ENCODE data around the gene PLPPR3. TPM values are rescaled to one million over a fixed set of nuclear protein-coding genes. Genes with fewer than 3 reads are reported as not detected.

PLPPR3 gene
- total and polyA plus RNA-seq, 9 of the 15 experiments (the other 6 are each of a cell fraction or from before 2014, with no cell fraction given) = 0.01 to 48.2 (median 8.6) TPM

DNA sequence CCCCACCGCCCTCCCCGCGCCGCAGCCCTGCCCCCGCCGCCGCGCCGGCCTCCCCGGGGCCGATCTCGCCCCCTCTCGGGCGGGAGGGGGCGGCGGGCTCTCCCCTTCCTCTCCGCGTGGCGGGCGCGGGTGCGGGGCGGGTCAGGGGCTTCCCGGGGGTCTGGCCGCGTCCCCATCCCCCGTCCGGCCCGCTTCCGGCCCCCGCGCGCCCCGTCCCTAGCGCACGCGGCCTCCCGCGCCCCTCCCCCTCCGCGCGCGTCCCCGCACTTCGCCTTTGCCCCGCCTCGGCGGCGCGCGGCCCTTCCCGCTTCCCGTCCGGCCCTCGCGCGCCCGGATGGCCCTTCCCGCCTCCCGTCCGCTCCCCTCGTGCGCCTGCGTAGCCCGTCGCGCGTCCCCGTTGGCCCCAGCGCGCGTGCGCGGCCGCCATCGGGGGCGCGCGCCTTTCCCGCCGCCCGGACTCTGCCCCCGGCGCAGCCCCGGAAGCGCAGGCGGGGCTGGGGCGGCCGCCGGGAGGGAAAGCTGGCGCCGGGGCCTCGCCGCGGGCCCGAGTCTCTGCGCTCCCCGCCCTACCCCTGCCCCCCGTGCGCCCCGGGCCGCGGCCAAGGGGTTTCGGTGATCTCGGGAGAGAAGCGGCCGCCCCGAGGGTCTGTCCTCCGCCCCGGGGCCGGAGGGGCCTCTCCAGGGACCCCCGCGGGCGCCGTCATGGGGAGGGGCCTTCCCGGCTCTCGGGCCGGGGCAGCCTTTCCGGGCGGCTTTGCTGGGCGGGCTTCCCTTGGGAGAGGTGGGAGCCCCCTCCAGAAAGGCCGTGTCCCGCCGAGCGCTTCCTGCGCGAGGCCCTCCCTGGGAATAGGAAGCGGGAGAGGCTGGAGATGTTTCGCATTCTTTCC, 24.0 kb downstream of the PLPPR3 start (continued):
- TF ChIP-seq, protein P1, sequence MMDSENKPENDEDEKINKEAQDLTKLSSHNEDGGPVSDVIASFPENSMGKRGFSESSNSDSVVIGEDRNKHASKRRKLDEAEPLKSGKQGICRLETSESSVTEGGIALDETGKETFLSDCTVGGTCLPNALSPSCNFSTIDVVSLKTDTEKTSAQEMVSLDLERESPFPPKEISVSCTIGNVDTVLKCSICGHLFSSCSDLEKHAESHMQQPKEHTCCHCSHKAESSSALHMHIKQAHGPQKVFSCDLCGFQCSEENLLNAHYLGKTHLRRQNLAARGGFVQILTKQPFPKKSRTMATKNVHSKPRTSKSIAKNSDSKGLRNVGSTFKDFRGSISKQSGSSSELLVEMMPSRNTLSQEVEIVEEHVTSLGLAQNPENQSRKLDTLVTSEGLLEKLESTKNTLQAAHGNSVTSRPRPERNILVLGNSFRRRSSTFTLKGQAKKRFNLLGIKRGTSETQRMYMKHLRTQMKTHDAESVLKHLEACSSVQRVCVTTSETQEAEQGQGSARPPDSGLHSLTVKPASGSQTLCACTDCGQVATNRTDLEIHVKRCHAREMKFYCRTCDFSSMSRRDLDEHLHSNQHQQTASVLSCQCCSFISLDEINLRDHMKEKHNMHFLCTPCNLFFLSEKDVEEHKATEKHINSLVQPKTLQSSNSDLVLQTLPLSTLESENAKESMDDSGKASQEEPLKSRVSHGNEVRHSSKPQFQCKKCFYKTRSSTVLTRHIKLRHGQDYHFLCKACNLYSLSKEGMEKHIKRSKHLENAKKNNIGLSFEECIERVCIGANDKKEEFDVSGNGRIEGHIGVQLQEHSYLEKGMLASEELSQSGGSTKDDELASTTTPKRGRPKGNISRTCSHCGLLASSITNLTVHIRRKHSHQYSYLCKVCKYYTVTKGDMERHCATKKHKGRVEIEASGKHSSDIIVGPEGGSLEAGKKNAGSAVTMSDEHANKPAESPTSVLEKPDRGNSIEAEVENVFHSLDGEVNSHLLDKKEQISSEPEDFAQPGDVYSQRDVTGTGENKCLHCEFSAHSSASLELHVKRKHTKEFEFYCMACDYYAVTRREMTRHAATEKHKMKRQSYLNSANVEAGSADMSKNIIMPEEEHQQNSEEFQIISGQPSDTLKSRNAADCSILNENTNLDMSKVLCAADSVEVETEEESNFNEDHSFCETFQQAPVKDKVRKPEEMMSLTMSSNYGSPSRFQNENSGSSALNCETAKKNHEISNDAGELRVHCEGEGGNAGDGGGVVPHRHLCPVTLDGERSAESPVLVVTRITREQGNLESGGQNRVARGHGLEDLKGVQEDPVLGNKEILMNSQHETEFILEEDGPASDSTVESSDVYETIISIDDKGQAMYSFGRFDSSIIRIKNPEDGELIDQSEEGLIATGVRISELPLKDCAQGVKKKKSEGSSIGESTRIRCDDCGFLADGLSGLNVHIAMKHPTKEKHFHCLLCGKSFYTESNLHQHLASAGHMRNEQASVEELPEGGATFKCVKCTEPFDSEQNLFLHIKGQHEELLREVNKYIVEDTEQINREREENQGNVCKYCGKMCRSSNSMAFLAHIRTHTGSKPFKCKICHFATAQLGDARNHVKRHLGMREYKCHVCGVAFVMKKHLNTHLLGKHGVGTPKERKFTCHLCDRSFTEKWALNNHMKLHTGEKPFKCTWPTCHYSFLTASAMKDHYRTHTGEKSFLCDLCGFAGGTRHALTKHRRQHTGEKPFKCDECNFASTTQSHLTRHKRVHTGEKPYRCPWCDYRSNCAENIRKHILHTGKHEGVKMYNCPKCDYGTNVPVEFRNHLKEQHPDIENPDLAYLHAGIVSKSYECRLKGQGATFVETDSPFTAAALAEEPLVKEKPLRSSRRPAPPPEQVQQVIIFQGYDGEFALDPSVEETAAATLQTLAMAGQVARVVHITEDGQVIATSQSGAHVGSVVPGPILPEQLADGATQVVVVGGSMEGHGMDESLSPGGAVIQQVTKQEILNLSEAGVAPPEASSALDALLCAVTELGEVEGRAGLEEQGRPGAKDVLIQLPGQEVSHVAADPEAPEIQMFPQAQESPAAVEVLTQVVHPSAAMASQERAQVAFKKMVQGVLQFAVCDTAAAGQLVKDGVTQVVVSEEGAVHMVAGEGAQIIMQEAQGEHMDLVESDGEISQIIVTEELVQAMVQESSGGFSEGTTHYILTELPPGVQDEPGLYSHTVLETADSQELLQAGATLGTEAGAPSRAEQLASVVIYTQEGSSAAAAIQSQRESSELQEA (IDR thresholded peaks at IDR 0.05; ENCODE audit: low read depth) = peak; percentile 61; the same call in 1 of the 2 replicates
- TF ChIP-seq FOSL1 (tag; conservative IDR thresholded peaks at IDR 0.05) (peak; percentile 59; the same call in 1 of the 2 replicates), RB1 (IDR thresholded peaks at IDR 0.05; ENCODE audit: low read depth) (peak; percentile 99), SLC30A9 (CRISPR knock-in tag; IDR thresholded peaks at IDR 0.05) (0 out of 2 replicates have a peak, but pooled peaks have one; percentile 55), HNRNPK (IDR thresholded peaks at IDR 0.05; ENCODE audit: low read depth, low read length, poor library complexity, severe bottlenecking) (peak; percentile 61), SPI1 (IDR thresholded peaks at IDR 0.05; ENCODE audit: borderline replicate concordance, low read depth, low read length) (0 out of 2 replicates have a peak, but pooled peaks have one; percentile 33), NCOR1 (IDR thresholded peaks at IDR 0.05) (no peak), ZBTB7A (IDR thresholded peaks at IDR 0.05; ENCODE audit: borderline replicate concordance, control insufficient read depth, low read depth, low read length) (peak; percentile 94), YY1 (IDR thresholded peaks at IDR 0.05; ENCODE audit: borderline replicate concordance in 1 of 3, control insufficient read depth in 1 of 3, extremely low read depth in 1 of 3, insufficient read depth in 3 of 3, insufficient read length in 1 of 3, insufficient replicate concordance in 2 of 3, low read depth in 1 of 3, low read length in 2 of 3) (peak in 2 of 3 experiments; percentile 57 to 77), ATF1 (CRISPR knock-in tag; IDR thresholded peaks at IDR 0.05) (no peak), ATF1 (tag; IDR thresholded peaks at IDR 0.05) (no peak), ZNF263 (CRISPR knock-in tag; IDR thresholded peaks at IDR 0.05; ENCODE audit: borderline replicate concordance) (0 out of 2 replicates have a peak, but pooled peaks have one; percentile 14), ZKSCAN1 (IDR thresholded peaks at IDR 0.05; ENCODE audit: low read depth, low read length) (0 out of 2 replicates have a peak, but pooled peaks have one; percentile 47), GTF2A2 (tag; IDR thresholded peaks at IDR 0.05) (0 out of 2 replicates have a peak, but pooled peaks have one; percentile 27), ZNF197 (CRISPR knock-in tag; IDR thresholded peaks at IDR 0.05; ENCODE audit: low read depth) (peak; percentile 76; the same call in 1 of the 2 replicates), PCBP2 (IDR thresholded peaks at IDR 0.05; ENCODE audit: low read depth, low read length, poor library complexity, severe bottlenecking) (peak; percentile 91)
- TF ChIP-seq, protein P2, sequence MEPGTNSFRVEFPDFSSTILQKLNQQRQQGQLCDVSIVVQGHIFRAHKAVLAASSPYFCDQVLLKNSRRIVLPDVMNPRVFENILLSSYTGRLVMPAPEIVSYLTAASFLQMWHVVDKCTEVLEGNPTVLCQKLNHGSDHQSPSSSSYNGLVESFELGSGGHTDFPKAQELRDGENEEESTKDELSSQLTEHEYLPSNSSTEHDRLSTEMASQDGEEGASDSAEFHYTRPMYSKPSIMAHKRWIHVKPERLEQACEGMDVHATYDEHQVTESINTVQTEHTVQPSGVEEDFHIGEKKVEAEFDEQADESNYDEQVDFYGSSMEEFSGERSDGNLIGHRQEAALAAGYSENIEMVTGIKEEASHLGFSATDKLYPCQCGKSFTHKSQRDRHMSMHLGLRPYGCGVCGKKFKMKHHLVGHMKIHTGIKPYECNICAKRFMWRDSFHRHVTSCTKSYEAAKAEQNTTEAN (CRISPR knock-in tag; IDR thresholded peaks at IDR 0.05) = 0 out of 2 replicates have a peak, but pooled peaks have one; percentile 63

Measured in K562 (cell line).